ENCODE measurements around the gene ALOX15B. TPM values are rescaled to one million over a fixed set of nuclear protein-coding genes. Genes with fewer than 3 reads are reported as not detected.
A peak's percentile ranks its signal among the peaks of the same experiment; 100 is the strongest.
"Not testable (repeated sequence)": the region's sequence is repeated elsewhere in the genome, so short reads cannot be mapped to it uniquely, and the experiment has no call there.

Gene ALOX15B
- total RNA-seq, 1 experiment from 2014 or later = 0.26 TPM

GRCh38 chr17:8068736-8069586 lies 30.1 kb downstream of the ALOX15B start:
- in situ Hi-C loops (cut with HindIII; ENCODE audit: low pct_unique_long_range_greater_than_20kb, low sequenced_read_pairs) = no loop called here
- DNase-seq (ENCODE audit: low read depth, low spot score) = no peak

GRCh38 chr17:8069587-8069860 lies 30.7 kb downstream of the ALOX15B start:
- DNase-seq (ENCODE audit: low read depth, low spot score) = no peak
- in situ Hi-C loops (cut with HindIII; ENCODE audit: low pct_unique_long_range_greater_than_20kb, low sequenced_read_pairs) = no loop called here

GRCh38 chr17:8071496-8071895 lies 32.6 kb downstream of the ALOX15B start:
- DNase-seq (ENCODE audit: low read depth, low spot score) = no peak
- in situ Hi-C loops (cut with HindIII; ENCODE audit: low pct_unique_long_range_greater_than_20kb, low sequenced_read_pairs) = no loop called here

- in situ Hi-C loops (cut with HindIII; ENCODE audit: low pct_unique_long_range_greater_than_20kb, low sequenced_read_pairs) = no loop called here
- DNase-seq (ENCODE audit: low read depth, low spot score) = no peak
Measured at GRCh38 chr17:8072341-8072728, 33.5 kb downstream of the ALOX15B start.

- DNase-seq (ENCODE audit: low read depth, low spot score) = no peak
- in situ Hi-C loops (cut with HindIII; ENCODE audit: low pct_unique_long_range_greater_than_20kb, low sequenced_read_pairs) = no loop called here
Measured at GRCh38 chr17:8072729-8073461, 34.0 kb downstream of the ALOX15B start.

GRCh38 chr17:8073627-8074484 lies 35.0 kb downstream of the ALOX15B start:
- DNase-seq (ENCODE audit: low read depth, low spot score) = peak; percentile 68
- in situ Hi-C loops (cut with HindIII; ENCODE audit: low pct_unique_long_range_greater_than_20kb, low sequenced_read_pairs) = no loop called here

- in situ Hi-C loops (cut with HindIII; ENCODE audit: low pct_unique_long_range_greater_than_20kb, low sequenced_read_pairs) = no loop called here
- no peak for DNase-seq (ENCODE audit: low read depth, low spot score)
Measured at GRCh38 chr17:8074554-8074953, 35.7 kb downstream of the ALOX15B start.

- no peak for DNase-seq (ENCODE audit: low read depth, low spot score)
- in situ Hi-C loops (cut with HindIII; ENCODE audit: low pct_unique_long_range_greater_than_20kb, low sequenced_read_pairs) = no loop called here
Measured at GRCh38 chr17:8075081-8075480, 36.2 kb downstream of the ALOX15B start.

- in situ Hi-C loops (cut with HindIII; ENCODE audit: low pct_unique_long_range_greater_than_20kb, low sequenced_read_pairs) = no loop called here
- DNase-seq (ENCODE audit: low read depth, low spot score) = no peak
Measured at GRCh38 chr17:8075574-8076342, 36.9 kb downstream of the ALOX15B start.

GRCh38 chr17:8076502-8077266 lies 37.8 kb downstream of the ALOX15B start:
- in situ Hi-C loops (cut with HindIII; ENCODE audit: low pct_unique_long_range_greater_than_20kb, low sequenced_read_pairs) = no loop called here
- DNase-seq (ENCODE audit: low read depth, low spot score) = no peak

GRCh38 chr17:8077939-8078338 lies 39.1 kb downstream of the ALOX15B start:
- DNase-seq (ENCODE audit: low read depth, low spot score); in situ Hi-C loops (cut with HindIII; ENCODE audit: low pct_unique_long_range_greater_than_20kb, low sequenced_read_pairs): not testable (repeated sequence)

- in situ Hi-C loops (cut with HindIII; ENCODE audit: low pct_unique_long_range_greater_than_20kb, low sequenced_read_pairs) = no loop called here
- DNase-seq (ENCODE audit: low read depth, low spot score) = peak; percentile 82
Measured at GRCh38 chr17:8079291-8080207, 40.7 kb downstream of the ALOX15B start.

GRCh38 chr17:8080208-8080798 lies 41.4 kb downstream of the ALOX15B start:
- DNase-seq (ENCODE audit: low read depth, low spot score) = no peak
- in situ Hi-C loops (cut with HindIII; ENCODE audit: low pct_unique_long_range_greater_than_20kb, low sequenced_read_pairs) = no loop called here

GRCh38 chr17:8080799-8081219 lies 42.0 kb downstream of the ALOX15B start:
- DNase-seq (ENCODE audit: low read depth, low spot score) = no peak
- in situ Hi-C loops (cut with HindIII; ENCODE audit: low pct_unique_long_range_greater_than_20kb, low sequenced_read_pairs) = no loop called here

GRCh38 chr17:8081876-8082275 lies 43.0 kb downstream of the ALOX15B start:
- no peak for DNase-seq (ENCODE audit: low read depth, low spot score)
- in situ Hi-C loops (cut with HindIII; ENCODE audit: low pct_unique_long_range_greater_than_20kb, low sequenced_read_pairs) = no loop called here

- in situ Hi-C loops (cut with HindIII; ENCODE audit: low pct_unique_long_range_greater_than_20kb, low sequenced_read_pairs) = no loop called here
Measured at GRCh38 chr17:8082292-8082691, 43.4 kb downstream of the ALOX15B start.

More at GRCh38 chr17:8082292-8082691, 43.4 kb downstream of the ALOX15B start:
- no peak for DNase-seq (ENCODE audit: low read depth, low spot score)
